H9 (cell line): ENCODE data around the gene TMEM150B. TPM values are rescaled to one million over a fixed set of nuclear protein-coding genes. Genes with fewer than 3 reads are reported as not detected.
A peak's percentile ranks its signal among the peaks of the same experiment; 100 is the strongest.

ENCODE experiments used
- DNase-seq: peaks from one replicate; pipeline ENCODE4 v3.0.0-alpha.2; 2017
- H2AFZ ChIP-seq: one replicate; pipeline ENCODE4 v1.6.1; 2013; ENCODE audit warnings: mild to moderate bottlenecking, low read length, control low read depth, moderate library complexity
- H2AK5ac ChIP-seq: 2 replicates; pipeline ENCODE4 v1.6.1; 2013; ENCODE audit warnings: low read length, control low read depth, mixed read lengths; ENCODE audit not compliant: insufficient read length
- H2BK120ac ChIP-seq: one replicate; pipeline ENCODE4 v1.6.1; 2013; ENCODE audit warnings: low read depth, mild to moderate bottlenecking, low read length, control low read depth, inconsistent platforms; ENCODE audit not compliant: poor library complexity, severe bottlenecking
- H2BK12ac ChIP-seq: 2 replicates; pipeline ENCODE4 v1.6.1; 2013; ENCODE audit warnings: low read length, control low read depth, mixed read lengths, low read depth; ENCODE audit not compliant: insufficient read length
- H2BK15ac ChIP-seq: 2 replicates; pipeline ENCODE4 v1.6.1; 2013; ENCODE audit warnings: low read depth, low read length, control low read depth
- H2BK20ac ChIP-seq: one replicate; pipeline ENCODE4 v1.6.1; 2013; ENCODE audit warnings: low read depth, mild to moderate bottlenecking, low read length, control low read depth, inconsistent platforms; ENCODE audit not compliant: poor library complexity, severe bottlenecking
- H2BK5ac ChIP-seq: 2 replicates; pipeline ENCODE4 v1.6.1; 2013; ENCODE audit warnings: low read length, control low read depth, mixed read lengths; ENCODE audit not compliant: insufficient read length
- H3K14ac ChIP-seq: 2 replicates; pipeline ENCODE4 v1.6.1; 2013; ENCODE audit warnings: low read length, control low read depth; ENCODE audit not compliant: insufficient read depth
- H3K18ac ChIP-seq: 2 replicates; pipeline ENCODE4 v1.6.1; 2013; ENCODE audit warnings: low read depth, mild to moderate bottlenecking, mixed read lengths, low read length, control low read depth; ENCODE audit not compliant: insufficient read length
- H3K23ac ChIP-seq: 2 replicates; pipeline ENCODE4 v1.6.1; 2013; ENCODE audit warnings: low read length, control low read depth, mixed read lengths, low read depth; ENCODE audit not compliant: insufficient read length
- H3K23me2 ChIP-seq: 2 replicates; pipeline ENCODE4 v1.6.1; 2013; ENCODE audit warnings: low read depth, mild to moderate bottlenecking, mixed read lengths, low read length, control low read depth; ENCODE audit not compliant: insufficient read length, poor library complexity, severe bottlenecking
- H3K27ac ChIP-seq: 2 replicates; pipeline ENCODE4 v1.5.1; 2013; ENCODE audit warnings: low read length, control low read depth, mixed read lengths, low read depth; ENCODE audit not compliant: insufficient read length
- H3K27me3 ChIP-seq: 2 replicates; pipeline ENCODE4 v1.6.1; 2013; ENCODE audit warnings: low read length, control low read depth, inconsistent platforms; ENCODE audit not compliant: insufficient read depth
- H3K4ac ChIP-seq: 2 replicates; pipeline ENCODE4 v1.6.1; 2013; ENCODE audit warnings: low read depth, mild to moderate bottlenecking, control low read depth, inconsistent platforms, low read length, moderate library complexity
- H3K4me1 ChIP-seq: 2 replicates; pipeline ENCODE4 v1.6.1; 2013; ENCODE audit warnings: low read length, control low read depth, inconsistent platforms; ENCODE audit not compliant: insufficient read depth
- H3K4me2 ChIP-seq: 2 replicates; pipeline ENCODE4 v1.6.1; 2013; ENCODE audit warnings: low read length, control low read depth, mixed read lengths; ENCODE audit not compliant: insufficient read length, insufficient read depth
- H3K56ac ChIP-seq: 2 replicates; pipeline ENCODE4 v1.6.1; 2013; ENCODE audit warnings: low read depth, mild to moderate bottlenecking, mixed read lengths, low read length, control low read depth; ENCODE audit not compliant: insufficient read length
- H3K79me1 ChIP-seq: 2 replicates; pipeline ENCODE4 v1.6.1; 2013; ENCODE audit warnings: low read depth, mild to moderate bottlenecking, moderate library complexity, low read length, control low read depth, inconsistent platforms; ENCODE audit not compliant: insufficient read depth, poor library complexity, severe bottlenecking
- H3K79me2 ChIP-seq: 2 replicates; pipeline ENCODE4 v1.6.1; 2013; ENCODE audit warnings: low read length, control low read depth, inconsistent platforms; ENCODE audit not compliant: insufficient read depth
- H3K9ac ChIP-seq: 2 replicates; pipeline ENCODE4 v1.6.1; 2013; ENCODE audit warnings: low read length, control low read depth, mixed read lengths; ENCODE audit not compliant: insufficient read length; ENCODE audit errors: extremely low read depth
- H3K9me3 ChIP-seq: one replicate; pipeline ENCODE4 v1.6.1; 2013; ENCODE audit warnings: low read depth, low read length, inconsistent platforms; ENCODE audit not compliant: control insufficient read depth
- H3T11ph ChIP-seq: one replicate; pipeline ENCODE4 v1.6.1; 2013; ENCODE audit warnings: mild to moderate bottlenecking, low read length, control low read depth, inconsistent platforms
- H4K20me1 ChIP-seq: one replicate; pipeline ENCODE4 v1.6.1; 2013; ENCODE audit not compliant: control insufficient read depth, insufficient read length, insufficient read depth
- H4K5ac ChIP-seq: 2 replicates; pipeline ENCODE4 v1.6.1; 2013; ENCODE audit warnings: low read depth, mild to moderate bottlenecking, mixed read lengths, low read length, control low read depth; ENCODE audit not compliant: insufficient read length
- H4K8ac ChIP-seq: replicated peaks from 2 replicates; pipeline ENCODE4 v1.6.1; 2013; ENCODE audit warnings: low read length, control low read depth, mixed read lengths, low read depth; ENCODE audit not compliant: insufficient read length
- H4K91ac ChIP-seq: 2 replicates; pipeline ENCODE4 v1.6.1; 2013; ENCODE audit warnings: low read depth, mild to moderate bottlenecking, moderate library complexity, mixed read lengths, low read length, control low read depth; ENCODE audit not compliant: insufficient read length
- H3K27ac Mint-ChIP-seq, 3 experiments: 2 replicates in 2 of 3; 3 replicates in 1 of 3; pipeline ENCODE4 v1.8.0; 2020 to 2021; ENCODE audit warnings: mixed read lengths in 3 of 3, mild to moderate bottlenecking in 1 of 3, moderate library complexity in 1 of 3
- H3K27me3 Mint-ChIP-seq: 2 replicates; pipeline ENCODE4 v1.8.0; 2021; ENCODE audit warnings: low read depth, mild to moderate bottlenecking, moderate library complexity, mixed read lengths
- H3K36me3 Mint-ChIP-seq, 3 experiments: 2 replicates in 2 of 3; 3 replicates in 1 of 3; pipeline ENCODE4 v1.8.0; 2020 to 2021; ENCODE audit warnings: low read depth in 3 of 3, mixed read lengths in 3 of 3; ENCODE audit not compliant: insufficient read depth in 1 of 3
- H3K4me1 Mint-ChIP-seq, 2 experiments: 2 replicates each; pipeline ENCODE4 v1.8.0; 2020; ENCODE audit warnings: mixed read lengths in 2 of 2
- H3K4me3 Mint-ChIP-seq, 2 experiments: 2 replicates in 1 of 2; 3 replicates in 1 of 2; pipeline ENCODE4 v1.8.0; 2020 to 2021; ENCODE audit warnings: mild to moderate bottlenecking in 2 of 2, mixed read lengths in 2 of 2, moderate library complexity in 1 of 2
- H3K9me3 Mint-ChIP-seq, 2 experiments: 2 replicates in 1 of 2; 3 replicates in 1 of 2; pipeline ENCODE4 v1.8.0; 2020; ENCODE audit warnings: mild to moderate bottlenecking in 2 of 2, mixed read lengths in 2 of 2, moderate library complexity in 1 of 2
- CTCF ChIP-seq: fragments of 200-600 bp; sonication (generic); conservative IDR thresholded peaks from 3 replicates; pipeline ENCODE4 v1.8.0; 2021; ENCODE audit warnings: antibody characterized with exemption, mild to moderate bottlenecking
- WGBS: extraction: QIAGEN DNeasy Blood & Tissue Kit; methylation state at CpG from one replicate; pipeline ENCODE4 v1.1.7; 2013; ENCODE audit warnings: missing lambda C conversion rate, low lambda C conversion rate, mixed read lengths; ENCODE audit not compliant: insufficient read length; ENCODE audit errors: extremely low coverage; 5-methylcytosine and 5-hydroxymethylcytosine counted together
- total RNA-seq: library from RNA; stranded (reverse); gene quantifications from 2 replicates; pipeline ENCODE4 v1.2.1, GENCODE V29; 2021

TMEM150B gene
- total RNA-seq, 1 experiment from 2014 or later, result 0.63 TPM

GRCh38 chr19:55344444-55344843, 19.3 kb upstream of the TMEM150B start:
- Histone ChIP-seq H3K27ac (no peak overlapping the region), H2BK120ac (no peak overlapping the region), H3K18ac (no peak overlapping the region), H3K23me2 (peaks cover 14% of the 10 kb centered on the region), H4K8ac (no peak overlapping the region), H3K79me1 (no peaks in the 10 kb centered on the region), H2AK5ac (no peak overlapping the region), H3K56ac (no peak overlapping the region), H4K91ac (no peak overlapping the region), H2BK12ac (no peak overlapping the region), H3K9ac (no peak overlapping the region), H2AFZ (no peak overlapping the region), H3K79me2 (no peaks in the 10 kb centered on the region), H3K4ac (no peak overlapping the region), H3K14ac (no peak overlapping the region), H2BK5ac (no peak overlapping the region), H3K9me3 (no peaks in the 10 kb centered on the region), H3T11ph (no peak overlapping the region), H3K4me1 (peaks cover 2% of the 10 kb centered on the region; the same call in 1 of the 2 replicates), H3K27me3 (no peaks in the 10 kb centered on the region), H2BK20ac (no peak overlapping the region), H4K20me1 (no peaks in the 10 kb centered on the region), H2BK15ac (no peak overlapping the region), H3K4me2 (no peak overlapping the region), H3K23ac (no peak overlapping the region), H4K5ac (no peak overlapping the region)
- peaks cover 27 to 52% (median 47%) of the 10 kb centered on the region in 3 experiments; a peak in 6 of 7 replicates for H3K36me3 Mint-ChIP-seq
- no CpG with 5 or more reads among the region's 9 CpGs for WGBS
- no peak for DNase-seq
- no peaks in the 10 kb centered on the region for H3K9me3 Mint-ChIP-seq
- no peak for TF ChIP-seq CTCF
- 0 out of 7 replicates have a peak overlapping the region, but pooled peaks of 2 of the 3 experiments have one; percentile 44 to 89 for H3K27ac Mint-ChIP-seq
- peaks cover 33 to 54% of the 10 kb centered on the region in 2 experiments for H3K4me1 Mint-ChIP-seq
- no peak overlapping the region; a peak in 1 of 5 replicates for H3K4me3 Mint-ChIP-seq
- no peaks in the 10 kb centered on the region for H3K27me3 Mint-ChIP-seq
